Measurements from ENCODE around the gene METRN.
A peak's percentile ranks its signal among the peaks of the same experiment; 100 is the strongest.
"Not testable (repeated sequence)": the region's sequence is repeated elsewhere in the genome, so short reads cannot be mapped to it uniquely, and the experiment has no call there.

Gene METRN

DNA sequence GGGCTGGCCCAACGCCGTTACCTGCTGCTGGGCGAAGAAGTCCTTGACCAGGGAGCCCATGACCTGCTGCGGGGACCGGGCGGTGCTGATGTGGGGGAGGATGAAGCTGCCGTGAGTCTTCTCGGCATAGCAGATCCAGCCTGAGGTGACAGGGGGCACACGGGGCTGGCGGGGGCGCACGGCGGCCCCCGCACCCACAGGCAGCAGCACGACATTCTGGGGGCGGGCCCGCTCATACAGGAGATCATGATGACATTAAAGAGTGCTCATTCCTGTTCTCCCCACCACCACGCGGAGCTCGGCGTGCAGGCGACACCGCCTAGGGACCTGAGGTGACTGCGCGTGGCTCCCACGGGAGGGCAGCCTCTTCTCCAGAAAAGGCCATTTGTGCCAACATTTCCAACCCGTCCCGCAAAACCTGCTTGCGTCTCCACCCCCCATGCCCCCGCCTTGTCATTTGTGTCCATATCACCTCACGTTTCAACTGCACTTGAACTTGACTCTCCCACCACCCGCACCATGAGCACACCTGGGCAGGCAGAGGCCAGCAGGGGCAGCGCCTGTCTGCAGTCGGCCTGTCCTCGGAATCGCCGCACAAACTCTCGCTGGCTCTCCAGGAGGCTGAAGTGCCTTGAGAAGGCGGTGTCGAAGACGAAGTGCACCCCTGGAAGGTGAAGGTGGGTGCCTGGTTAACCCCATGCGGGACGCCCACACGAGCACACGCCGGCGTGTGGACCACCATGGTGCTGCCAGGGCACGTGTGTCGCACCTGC lies 19.5 kb downstream of the METRN start:
- Mint-ChIP-seq H3K36me3 (peaks cover 27 to 41% of the 10 kb centered on the region in 2 donors), H3K27me3 (no peaks in the 10 kb centered on the region), H3K9me3 (no peaks in the 10 kb centered on the region), H3K27ac (no peak overlapping the region), H3K4me3 (no peak overlapping the region), H3K4me1 (peaks cover 11 to 29% of the 10 kb centered on the region in 2 donors)
- DNase-seq (no peak), ATAC-seq (replicated peaks) (no peak)

DNA sequence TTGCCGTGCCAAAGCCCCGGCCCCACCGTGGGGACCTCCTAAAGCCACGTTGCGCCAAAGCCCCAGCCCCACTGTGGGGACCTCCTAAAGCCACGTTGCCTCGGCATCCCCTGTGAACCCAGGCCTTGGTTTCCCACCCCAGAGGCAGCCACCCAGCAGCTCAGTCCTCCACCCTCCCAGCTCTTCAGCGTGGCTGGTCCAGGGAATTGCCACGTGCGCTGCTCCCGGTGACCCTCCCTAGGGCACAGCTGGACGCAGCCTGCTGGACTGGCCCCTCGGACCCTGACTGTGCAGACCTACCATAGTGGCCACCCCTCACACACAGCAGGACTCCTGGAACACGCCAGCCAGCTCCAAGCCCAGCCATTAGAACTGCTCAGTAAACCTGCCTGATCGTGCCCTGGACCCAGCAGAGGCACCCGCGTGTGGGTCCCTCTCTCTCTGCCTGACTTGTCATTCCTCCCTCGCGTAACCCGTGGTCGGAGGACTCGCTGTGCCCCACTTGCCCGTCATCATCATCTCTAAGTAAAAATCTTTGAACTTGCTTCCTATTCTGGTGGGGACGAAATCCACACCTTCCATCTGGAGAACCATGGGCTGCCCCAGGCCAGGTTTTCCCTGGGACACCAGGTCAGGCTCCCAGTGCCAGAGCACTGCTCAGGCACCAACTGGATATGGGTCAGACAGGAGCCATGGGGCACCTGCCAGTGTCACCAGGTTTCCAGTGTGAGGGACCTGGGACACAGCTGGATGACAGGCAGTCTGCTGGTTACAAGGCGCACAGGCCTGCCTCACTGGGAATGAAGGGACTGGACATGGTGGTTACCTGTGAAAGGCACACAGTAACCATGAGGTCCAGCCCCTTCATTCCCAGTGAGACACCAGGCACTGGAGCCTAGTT lies 20.3 kb downstream of the METRN start:
- Mint-ChIP-seq H3K36me3 (peaks cover 27 to 41% of the 10 kb centered on the region in 2 donors), H3K4me1 (peaks cover 14 to 37% of the 10 kb centered on the region in 2 donors), H3K27me3 (no peaks in the 10 kb centered on the region), H3K9me3 (no peaks in the 10 kb centered on the region), H3K27ac (no peak overlapping the region), H3K4me3 (no peak overlapping the region)
- DNase-seq: no peak
- ATAC-seq (replicated peaks): no peak

DNA sequence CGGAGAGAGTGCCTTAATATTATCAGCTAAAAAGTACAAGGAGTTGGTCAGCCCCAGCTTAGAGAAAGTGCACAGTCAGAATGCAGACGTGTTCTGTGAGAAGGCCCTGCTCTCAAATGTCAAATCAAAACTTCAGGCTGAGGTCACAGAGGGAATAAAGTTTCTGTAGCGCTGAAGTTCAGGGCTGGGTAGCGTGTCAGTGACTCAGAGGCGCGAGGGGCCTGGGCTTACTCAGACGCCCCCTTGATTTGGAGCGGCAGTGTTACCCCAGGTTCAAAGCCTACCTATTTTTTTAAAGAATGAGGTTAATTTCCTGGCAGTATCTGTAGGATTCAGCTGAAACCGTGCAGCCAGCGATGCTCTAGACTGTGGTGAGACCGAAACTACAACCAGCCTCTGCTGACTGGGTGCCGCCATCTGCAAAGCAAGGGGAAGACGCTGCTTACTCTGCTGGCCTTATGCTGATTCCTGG lies 21.1 kb downstream of the METRN start:
- H3K27ac Mint-ChIP-seq: no peak overlapping the region
- no peaks in the 10 kb centered on the region for H3K27me3 Mint-ChIP-seq
- H3K4me1 Mint-ChIP-seq: peaks cover 14 to 38% of the 10 kb centered on the region in 2 donors
- ATAC-seq (replicated peaks): no peak
- H3K4me3 Mint-ChIP-seq: no peak overlapping the region
- H3K9me3 Mint-ChIP-seq: no peaks in the 10 kb centered on the region
- DNase-seq: no peak
- H3K36me3 Mint-ChIP-seq: peaks cover 27 to 41% of the 10 kb centered on the region in 2 donors

DNA sequence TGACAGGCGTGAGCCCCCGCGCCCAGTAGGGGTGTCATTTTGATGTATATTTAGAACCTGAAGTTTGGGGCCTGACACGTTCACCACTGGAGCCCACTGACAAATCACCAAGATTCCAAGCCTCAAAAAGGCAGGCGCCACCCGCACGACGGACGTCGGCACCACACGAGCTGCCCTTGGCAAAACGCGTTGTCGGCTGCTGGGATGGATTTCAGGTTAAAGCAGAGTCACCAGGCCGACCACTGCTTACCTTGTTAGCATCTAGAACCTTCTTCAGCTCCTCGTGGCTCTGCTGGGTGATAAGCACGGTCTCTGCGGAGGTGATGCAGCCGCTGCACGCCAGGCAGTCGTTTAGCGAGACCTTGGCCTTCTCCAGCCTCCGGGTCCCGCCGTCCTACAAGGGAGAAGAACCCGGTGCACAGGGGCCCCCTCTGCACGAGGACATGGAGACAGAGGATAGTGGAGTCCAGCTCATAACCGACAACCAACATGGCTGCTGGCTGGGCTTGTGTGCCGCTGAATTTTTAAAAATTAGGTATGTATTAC lies 22.1 kb downstream of the METRN start:
- ATAC-seq (replicated peaks) (no peak), DNase-seq (no peak)
- H3K4me1 Mint-ChIP-seq: peaks cover 14 to 38% of the 10 kb centered on the region in 2 donors
- no peaks in the 10 kb centered on the region for H3K27me3 Mint-ChIP-seq
- no peak overlapping the region for H3K4me3 Mint-ChIP-seq
- H3K36me3 Mint-ChIP-seq: peaks cover 27 to 41% of the 10 kb centered on the region in 2 donors
- no peak overlapping the region for H3K27ac Mint-ChIP-seq
- no peaks in the 10 kb centered on the region for H3K9me3 Mint-ChIP-seq

DNA sequence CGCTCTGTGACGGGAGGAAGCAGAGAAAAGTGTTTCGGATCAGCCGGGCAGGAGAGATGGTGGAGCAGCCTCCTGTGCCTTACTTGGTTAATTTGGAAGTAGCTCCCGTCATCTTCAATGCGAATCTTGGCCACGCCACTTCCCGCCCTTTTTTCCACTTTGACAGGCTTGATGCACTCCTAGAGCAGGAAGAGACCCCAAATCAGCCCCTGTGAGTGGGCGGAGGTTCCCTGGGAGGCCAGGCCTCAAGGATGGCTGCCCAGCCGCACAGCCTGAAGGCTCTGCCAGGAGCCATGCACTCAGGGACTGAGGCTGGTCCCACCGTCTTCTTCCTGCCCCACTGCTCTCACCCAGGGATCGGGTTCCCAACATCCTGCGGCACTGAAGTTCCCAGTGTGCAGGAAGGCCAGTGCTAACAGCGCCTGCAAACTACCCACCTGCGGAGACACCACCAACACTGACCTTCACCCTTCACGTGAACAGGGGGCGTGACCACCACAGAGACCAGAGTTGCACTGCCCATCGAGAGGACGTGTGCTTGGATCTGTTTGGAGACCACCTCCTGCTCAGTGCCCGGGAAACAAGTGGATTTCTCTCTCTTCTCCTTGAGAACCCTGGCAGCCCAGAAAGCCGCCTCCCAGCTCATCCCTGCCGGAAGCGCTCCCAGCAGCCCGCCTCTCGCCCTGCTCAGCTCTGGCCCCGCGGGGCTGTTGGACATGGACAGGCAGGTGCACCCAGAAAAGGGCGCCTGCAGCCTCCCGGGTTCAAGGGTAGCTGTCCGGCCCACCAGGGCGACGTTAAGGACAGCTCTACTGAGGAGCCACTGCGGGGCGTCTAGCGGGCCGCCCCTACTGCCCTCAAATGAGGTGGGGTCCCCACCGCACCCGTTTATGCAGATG lies 24.9 kb downstream of the METRN start:
- Mint-ChIP-seq H3K27me3 (no peaks in the 10 kb centered on the region), H3K9me3 (no peaks in the 10 kb centered on the region), H3K36me3 (peaks cover 18 to 26% of the 10 kb centered on the region in 2 donors), H3K27ac (peak overlapping the region; percentile 91), H3K4me1 (peaks cover 14 to 38% of the 10 kb centered on the region in 2 donors), H3K4me3 (peak overlapping the region; percentile 84 to 89)
- peak in 1 of 2 donors; percentile 2 for ATAC-seq (replicated peaks)
- no peak for DNase-seq

DNA sequence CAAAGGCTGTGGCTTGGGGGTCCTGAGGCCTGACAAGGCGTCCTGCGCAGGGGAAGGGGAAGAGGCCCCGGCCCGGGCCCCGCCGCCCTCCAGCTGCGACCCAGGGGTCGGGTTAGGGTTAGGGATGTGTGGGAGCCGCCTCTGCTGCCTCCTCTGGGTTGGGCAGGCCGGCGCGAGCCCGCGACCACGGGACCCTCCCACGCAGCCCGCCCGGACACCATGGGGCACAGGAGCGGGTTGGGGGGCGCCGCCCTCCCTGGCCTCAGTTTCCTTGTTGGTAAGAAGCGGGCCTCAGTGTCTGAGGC lies 25.5 kb downstream of the METRN start:
- H3K36me3 Mint-ChIP-seq: peaks cover 15 to 22% of the 10 kb centered on the region in 2 donors
- H3K27me3 Mint-ChIP-seq: no peaks in the 10 kb centered on the region
- H3K4me3 Mint-ChIP-seq: peak overlapping the region; percentile 84 to 89
- DNase-seq (no peak), ATAC-seq (replicated peaks) (peak; percentile 29 to 50)
- peak overlapping the region; percentile 91 for H3K27ac Mint-ChIP-seq
- H3K4me1 Mint-ChIP-seq: peaks cover 11 to 33% of the 10 kb centered on the region in 2 donors
- H3K9me3 Mint-ChIP-seq: no peaks in the 10 kb centered on the region

DNA sequence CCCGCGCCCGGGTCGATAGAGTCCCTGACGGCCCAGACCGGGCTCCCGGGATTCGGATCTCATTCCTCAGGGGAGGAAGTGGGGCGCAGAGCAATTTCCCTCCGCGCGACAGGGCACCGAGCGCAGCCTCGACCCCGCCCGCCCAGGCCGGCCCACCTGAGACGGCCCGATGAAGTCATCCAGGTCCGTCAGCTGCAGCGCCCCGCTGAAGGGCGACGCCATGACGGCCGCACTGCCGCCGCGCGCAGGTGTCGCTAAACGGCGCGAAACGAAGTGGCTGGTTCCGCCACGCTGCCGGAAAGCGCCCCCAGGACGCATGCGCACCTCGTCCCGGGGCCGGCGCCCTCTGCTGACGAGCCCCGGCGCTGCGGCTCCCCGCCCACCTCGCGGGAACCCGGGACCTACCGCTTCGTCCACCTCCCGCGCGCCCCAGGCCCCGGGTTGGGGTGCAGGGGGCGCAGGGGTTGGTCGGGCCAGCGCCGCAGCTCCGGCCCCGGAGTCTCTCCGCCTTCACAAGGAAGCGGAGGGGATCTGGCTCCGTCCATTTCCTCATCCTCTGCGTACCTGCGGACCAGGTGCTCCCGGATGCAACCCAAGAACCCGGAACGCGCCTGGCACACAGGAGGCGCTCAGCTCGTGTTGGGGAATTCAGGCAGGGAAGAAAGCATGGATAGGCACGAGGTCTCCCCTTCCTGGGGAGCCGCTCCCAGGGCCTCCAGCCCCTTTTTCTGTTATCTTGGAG lies 26.0 kb downstream of the METRN start, which contains the start of gene CIAO3:
Gene CIAO3 (minus strand): TSS at position 234 of the 742 bp plus-strand sequence. CDS start 12 bp downstream, at position 222.
- Mint-ChIP-seq H3K36me3 (peaks cover 13 to 17% of the 10 kb centered on the region in 2 donors), H3K4me3 (peak within 1 kb of the TSS; percentile 84 to 89), H3K4me1 (peaks cover 10 to 31% of the 10 kb centered on the region in 2 donors), H3K9me3 (no peaks in the 10 kb centered on the region), H3K27ac (peak within 1 kb of the TSS; percentile 91), H3K27me3 (peaks cover 0 to under 1% of the 10 kb centered on the region in 2 donors)
- ATAC-seq (replicated peaks) (peak; percentile 93 to 95), DNase-seq (peak; percentile 91)

DNA sequence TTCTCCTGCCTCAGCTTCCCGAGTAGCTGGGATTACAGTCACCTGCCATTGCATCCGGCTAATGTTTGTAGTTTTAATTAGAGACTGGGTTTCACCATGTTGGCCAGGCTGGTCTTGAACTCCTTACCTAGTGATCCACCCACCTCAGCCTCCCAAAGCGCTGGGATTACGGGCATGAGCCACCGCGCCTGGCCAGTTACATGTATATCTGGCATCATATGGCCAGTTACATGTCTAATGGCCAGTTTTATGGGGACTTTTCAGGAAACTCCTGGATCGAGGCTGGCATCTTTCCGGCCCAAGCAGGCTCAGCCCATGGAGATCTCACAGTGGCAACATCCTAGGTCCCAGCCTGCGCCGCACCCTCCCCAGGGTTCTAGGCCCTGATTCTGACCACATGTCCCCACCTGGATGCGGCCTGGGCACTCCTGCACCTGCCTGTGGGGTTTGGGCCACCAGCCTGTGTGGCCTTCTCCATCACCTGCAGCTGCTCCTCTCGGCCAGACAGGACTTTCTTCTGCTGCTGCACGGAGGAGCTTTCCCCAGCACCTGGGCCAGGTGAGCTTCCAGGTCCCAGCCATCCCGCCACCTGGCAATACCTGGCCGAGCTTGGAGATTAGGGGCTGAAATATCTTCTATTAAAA lies 27.2 kb downstream of the METRN start:
- H3K36me3 Mint-ChIP-seq: peaks cover 8% of the 10 kb centered on the region in 2 donors
- peak overlapping the region; percentile 86 for H3K27ac Mint-ChIP-seq
- peak overlapping the region; percentile 84 to 89 for H3K4me3 Mint-ChIP-seq
- H3K27me3 Mint-ChIP-seq: peaks cover 0 to 9% of the 10 kb centered on the region in 2 donors
- DNase-seq (no peak), ATAC-seq (replicated peaks) (no peak)
- H3K4me1 Mint-ChIP-seq: peaks cover 10 to 31% of the 10 kb centered on the region in 2 donors
- no peaks in the 10 kb centered on the region for H3K9me3 Mint-ChIP-seq

DNA sequence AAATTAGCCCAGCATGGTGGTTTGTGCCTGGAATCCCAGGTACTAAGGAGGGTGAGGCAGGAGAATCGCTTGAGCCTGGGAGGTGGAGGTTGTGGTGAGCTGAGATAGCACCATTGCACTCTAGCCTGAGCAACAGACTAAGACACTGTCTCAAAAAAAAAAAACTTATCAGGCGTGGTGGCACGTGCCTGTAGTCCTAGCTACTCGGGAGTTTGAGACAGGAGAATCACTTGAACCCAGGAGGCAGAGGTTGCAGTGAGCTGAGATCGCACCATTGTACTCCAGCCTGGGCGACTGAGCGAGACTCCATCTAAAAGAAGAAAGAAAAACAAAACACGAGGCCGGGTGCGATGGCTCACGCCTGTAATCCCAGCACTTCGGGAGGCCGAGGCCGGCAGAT lies 28.0 kb downstream of the METRN start:
- not testable (repeated sequence) for ATAC-seq (replicated peaks); H3K4me3 Mint-ChIP-seq; H3K36me3 Mint-ChIP-seq; H3K9me3 Mint-ChIP-seq; H3K27ac Mint-ChIP-seq; DNase-seq; H3K27me3 Mint-ChIP-seq
- peaks cover 8 to 24% of the 10 kb centered on the region in 2 donors for H3K4me1 Mint-ChIP-seq

DNA sequence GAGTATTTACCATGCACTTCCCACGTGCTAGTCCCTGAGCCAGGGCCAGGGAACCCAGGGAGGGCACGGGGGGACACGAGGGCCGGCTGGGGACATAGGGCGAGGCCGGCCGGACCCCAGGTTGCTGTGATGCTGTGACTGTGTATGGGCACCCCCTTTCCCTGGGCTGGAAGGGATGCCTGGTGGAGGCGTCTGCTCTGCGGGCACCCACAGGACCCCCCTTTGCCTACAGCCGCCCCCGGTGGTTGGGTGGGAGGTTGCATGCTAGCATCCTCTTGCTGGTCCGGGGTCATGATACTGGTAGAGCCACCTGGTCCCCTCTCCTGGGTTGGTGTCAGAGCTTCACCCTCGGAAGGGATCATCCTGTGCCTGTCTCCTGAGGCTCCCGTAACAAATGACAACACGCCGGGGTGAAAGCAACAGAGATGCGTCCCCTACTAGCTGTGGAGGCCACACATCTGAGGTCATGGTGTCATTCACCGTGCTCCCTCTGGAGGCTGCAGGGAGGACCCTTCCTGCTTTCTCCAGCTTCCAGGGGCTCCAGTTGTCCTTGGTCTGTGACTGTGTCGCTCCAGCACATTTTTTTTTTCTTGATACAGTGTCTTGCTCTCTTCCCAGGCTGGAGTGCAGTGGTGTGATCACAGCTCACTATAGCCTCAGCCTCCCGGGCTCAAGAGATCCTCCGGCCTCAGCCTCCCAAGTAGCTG lies 29.0 kb downstream of the METRN start:
- ATAC-seq (replicated peaks) (no peak), DNase-seq (no peak)
- peaks cover 6 to 14% of the 10 kb centered on the region in 2 donors for H3K4me1 Mint-ChIP-seq
- H3K27ac Mint-ChIP-seq: no peak overlapping the region
- H3K36me3 Mint-ChIP-seq: peaks cover 0 to 2% of the 10 kb centered on the region in 2 donors
- peaks cover 0 to 9% of the 10 kb centered on the region in 2 donors for H3K27me3 Mint-ChIP-seq
- no peaks in the 10 kb centered on the region for H3K9me3 Mint-ChIP-seq
- H3K4me3 Mint-ChIP-seq: no peak overlapping the region

DNA sequence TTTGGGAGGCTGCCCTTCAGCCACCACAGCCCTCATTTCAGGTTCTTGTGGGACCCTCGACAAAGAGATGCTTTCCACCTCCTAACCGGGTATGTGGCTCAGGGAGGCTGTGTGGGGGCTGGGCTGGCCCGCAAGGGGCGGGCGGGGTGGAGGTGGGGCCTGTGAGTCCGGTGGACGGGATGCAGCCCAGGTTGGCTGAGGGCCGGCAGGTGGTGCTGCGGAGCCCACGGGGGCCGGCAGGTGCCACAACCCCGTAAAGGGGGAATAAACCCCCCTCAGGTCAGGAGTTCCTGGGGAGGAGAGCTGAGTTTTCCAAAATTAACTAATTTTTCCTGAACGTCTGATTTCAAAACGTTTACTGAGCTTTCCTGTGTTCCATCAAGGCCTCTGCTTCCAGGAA lies 30.8 kb downstream of the METRN start:
- DNase-seq: no peak
- Mint-ChIP-seq H3K36me3 (no peaks in the 10 kb centered on the region), H3K9me3 (no peaks in the 10 kb centered on the region), H3K27me3 (peaks cover 0 to 10% of the 10 kb centered on the region in 2 donors), H3K4me3 (no peak overlapping the region), H3K27ac (no peak overlapping the region), H3K4me1 (no peaks in the 10 kb centered on the region)
- peak; percentile 24 to 40 for ATAC-seq (replicated peaks)

DNA sequence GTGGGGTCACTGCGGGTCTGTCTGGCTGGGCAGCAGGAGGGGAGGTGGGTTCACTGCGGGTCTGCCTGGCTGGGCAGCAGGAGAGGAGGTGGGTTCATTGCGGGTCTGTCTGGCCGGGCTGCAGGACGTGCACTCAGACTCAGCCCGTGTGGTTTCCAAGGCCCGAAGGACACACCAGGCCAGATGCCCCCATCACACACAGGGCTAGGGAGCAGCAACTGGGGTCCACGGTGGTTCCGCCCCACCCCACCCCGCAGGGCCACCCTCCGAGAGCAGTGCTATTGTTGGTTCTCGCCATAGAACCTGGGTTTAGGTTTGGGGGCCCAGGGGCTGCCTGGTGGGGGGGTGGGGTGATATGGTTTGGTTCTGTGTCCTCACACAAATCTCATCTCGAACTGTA lies 31.7 kb downstream of the METRN start:
- no peak overlapping the region for H3K4me3 Mint-ChIP-seq
- ATAC-seq (replicated peaks) (no peak), DNase-seq (no peak)
- H3K27me3 Mint-ChIP-seq: peaks cover 0 to 16% of the 10 kb centered on the region in 2 donors
- no peaks in the 10 kb centered on the region for H3K9me3 Mint-ChIP-seq
- H3K27ac Mint-ChIP-seq: no peak overlapping the region
- H3K4me1 Mint-ChIP-seq: no peaks in the 10 kb centered on the region
- no peaks in the 10 kb centered on the region for H3K36me3 Mint-ChIP-seq
